T-helper 9 cell (primary cell): ENCODE data around the gene IL2RA.
"Not testable (repeated sequence)": the region's sequence is repeated elsewhere in the genome, so short reads cannot be mapped to it uniquely, and the experiment has no call there.

Source experiments
- DNase-seq: peaks from one replicate; pipeline ENCODE4 v3.0.0-alpha.2; 2020

IL2RA gene

GRCh38 chr10:6082496-6083395 lies 20.6 kb upstream of the IL2RA start:
- no peak for DNase-seq

- DNase-seq, result no peak
These were observed 18.3 kb upstream of the IL2RA start for GRCh38 chr10:6080417-6080973.

GRCh38 chr10:6079044-6079443 lies 16.9 kb upstream of the IL2RA start:
- no peak for DNase-seq

- no peak for DNase-seq
These were observed 15.0 kb upstream of the IL2RA start for GRCh38 chr10:6077071-6077675.

GRCh38 chr10:6074489-6075301 lies 12.5 kb upstream of the IL2RA start:
- no peak for DNase-seq

- DNase-seq, result no peak
These were observed 10.2 kb upstream of the IL2RA start for GRCh38 chr10:6072215-6072934.

GRCh38 chr10:6071181-6072175 lies 9.3 kb upstream of the IL2RA start:
- no peak for DNase-seq

- DNase-seq, result no peak
These were observed 8.5 kb upstream of the IL2RA start for GRCh38 chr10:6070660-6071059.

- DNase-seq, result no peak
These were observed 7.1 kb upstream of the IL2RA start for GRCh38 chr10:6069081-6069931.

- DNase-seq, result peak; percentile 21
These were observed 6.3 kb upstream of the IL2RA start for GRCh38 chr10:6068422-6068821.

- no peak for DNase-seq
These were observed 5.8 kb upstream of the IL2RA start for GRCh38 chr10:6068006-6068405.

GRCh38 chr10:6067457-6067856 lies 5.3 kb upstream of the IL2RA start:
- DNase-seq, result no peak

GRCh38 chr10:6065835-6066234 lies 3.7 kb upstream of the IL2RA start:
- DNase-seq, result no peak

- no peak for DNase-seq
These were observed 3.2 kb upstream of the IL2RA start for GRCh38 chr10:6065406-6065805.

- not testable (repeated sequence) for DNase-seq
These were observed 2.6 kb upstream of the IL2RA start for GRCh38 chr10:6064726-6065125.

- DNase-seq, result no peak
These were observed 2.0 kb upstream of the IL2RA start for GRCh38 chr10:6064119-6064518.

GRCh38 chr10:6061056-6061455 lies 1.1 kb downstream of the IL2RA start:
- no peak for DNase-seq

- DNase-seq, result no peak
These were observed 2.7 kb downstream of the IL2RA start for GRCh38 chr10:6059506-6059905.

- no peak for DNase-seq
These were observed 3.3 kb downstream of the IL2RA start for GRCh38 chr10:6058682-6059475.
